ENCODE data around the gene ZNF132.

DNA sequence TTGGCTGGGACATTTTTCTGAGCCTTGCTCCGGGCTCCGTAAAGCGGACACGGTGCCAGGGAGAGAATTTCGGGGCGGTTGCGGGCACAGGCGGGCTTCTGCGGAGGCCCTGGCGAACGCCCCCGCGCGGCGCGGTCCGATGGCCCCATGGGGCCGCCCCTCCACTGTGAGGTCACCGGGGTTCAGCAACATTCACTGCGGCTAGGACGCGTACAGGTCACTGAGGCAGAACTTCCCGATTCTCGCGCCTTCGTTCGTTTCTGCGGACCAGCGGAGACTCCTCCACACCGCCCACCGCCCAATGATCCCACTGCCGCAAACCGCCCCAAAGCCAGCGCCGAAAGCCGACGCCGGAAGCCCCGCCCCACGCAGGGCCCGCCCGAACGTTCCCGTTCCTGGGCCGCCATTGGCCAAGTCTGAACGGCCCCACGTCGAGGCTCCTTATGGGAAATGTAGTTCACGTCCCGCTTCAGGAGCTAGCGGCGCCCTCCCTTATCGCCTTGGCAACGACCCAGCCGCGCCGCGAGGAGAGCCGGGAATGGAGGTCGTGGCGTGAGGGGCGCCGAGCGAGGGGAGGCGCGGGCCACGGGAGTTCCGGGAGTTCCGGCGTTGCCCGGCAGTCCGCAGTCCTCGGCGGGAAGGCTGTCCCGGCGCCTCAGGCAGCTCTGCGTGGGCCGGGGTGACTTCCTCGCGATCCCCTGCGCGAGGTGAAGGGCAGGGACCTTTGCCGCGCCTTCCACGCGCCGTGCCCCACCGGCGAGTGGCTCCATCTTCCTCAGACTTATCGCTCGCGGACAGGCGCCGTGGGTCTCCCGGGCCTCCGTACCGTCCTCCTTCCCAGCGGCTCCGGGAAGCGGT lies 31.6 kb downstream of the ZNF132 start, which contains the start of gene ZNF584:
- TF ChIP-seq FOXM1 (IDR thresholded peaks at IDR 0.05; ENCODE audit: borderline replicate concordance) (no peak), L3MBTL2 (conservative IDR thresholded peaks at IDR 0.05) (peak; percentile 1; the same call in 1 of the 2 replicates), ZNF384 (IDR thresholded peaks at IDR 0.05) (no peak), NFRKB (IDR thresholded peaks at IDR 0.05) (no peak), SP1 (IDR thresholded peaks at IDR 0.05) (no peak), PKNOX1 (IDR thresholded peaks at IDR 0.05) (no peak), CTBP1 (IDR thresholded peaks at IDR 0.05; ENCODE audit: borderline replicate concordance) (no peak), FOXA1 (IDR thresholded peaks at IDR 0.05) (no peak)
